Fibroblast of lung (primary cell): ENCODE measurements around the gene PRKCSH. TPM values are rescaled to one million over a fixed set of nuclear protein-coding genes. Genes with fewer than 3 reads are reported as not detected.
"Not testable (repeated sequence)": the region's sequence is repeated elsewhere in the genome, so short reads cannot be mapped to it uniquely, and the experiment has no call there.

Experiments
- DNase-seq, 2 donors: peaks; one replicate each; pipeline versions ENCODE4 v3.0.0 to v3.0.0-alpha.2; 2010; ENCODE audit warnings: low read depth in 2 of 2
- H2AFZ ChIP-seq: 2 replicates; pipeline ENCODE4 v1.5.1; 2012; ENCODE audit warnings: low read length, control low read depth, inconsistent platforms
- H3K27ac ChIP-seq: 2 replicates; pipeline ENCODE4 v1.5.1; 2011; ENCODE audit warnings: low read length, control low read depth; ENCODE audit not compliant: insufficient read depth
- H3K27me3 ChIP-seq: 2 replicates; pipeline ENCODE4 v1.5.1; 2011; ENCODE audit warnings: mild to moderate bottlenecking, low read length; ENCODE audit not compliant: control insufficient read depth, insufficient read depth
- H3K36me3 ChIP-seq: 2 replicates; pipeline ENCODE4 v1.5.1; 2011; ENCODE audit warnings: low read length; ENCODE audit not compliant: control insufficient read depth, insufficient read depth
- H3K4me1 ChIP-seq: 2 replicates; pipeline ENCODE4 v1.5.1; 2011; ENCODE audit warnings: low read length; ENCODE audit not compliant: control insufficient read depth, insufficient read depth; ENCODE audit errors: extremely low read depth
- H3K4me2 ChIP-seq: 2 replicates; pipeline ENCODE4 v1.5.1; 2011; ENCODE audit warnings: low read length, control low read depth; ENCODE audit not compliant: insufficient read depth; ENCODE audit errors: extremely low read depth
- H3K4me3 ChIP-seq, 4 experiments: fragments of 200-600 bp in 1 of 4; sonication (generic) in 1 of 4; replicated peaks in 1 of 4; 2 replicates each; pipeline ENCODE4 v1.5.1; 2011 to 2016; ENCODE audit warnings: low read length in 4 of 4, low read depth in 3 of 4, mild to moderate bottlenecking in 3 of 4, control low read depth in 2 of 4, inconsistent platforms in 1 of 4, mixed read lengths in 1 of 4; ENCODE audit not compliant: insufficient read depth in 1 of 4; ENCODE audit errors: control extremely low read depth in 1 of 4
- H3K79me2 ChIP-seq: 2 replicates; pipeline ENCODE4 v1.5.1; 2012; ENCODE audit warnings: mild to moderate bottlenecking, low read length, inconsistent platforms; ENCODE audit not compliant: control insufficient read depth, insufficient read depth
- H3K9ac ChIP-seq: 2 replicates; pipeline ENCODE4 v1.5.1; 2011; ENCODE audit warnings: mild to moderate bottlenecking, low read length, control low read depth; ENCODE audit not compliant: insufficient read depth
- H3K9me3 ChIP-seq: 2 replicates; pipeline ENCODE4 v1.5.1; 2012; ENCODE audit warnings: low read depth, low read length; ENCODE audit not compliant: control insufficient read depth, insufficient read depth
- H4K20me1 ChIP-seq: 2 replicates; pipeline ENCODE4 v1.5.1; 2011; ENCODE audit warnings: low read length; ENCODE audit not compliant: control insufficient read depth, insufficient read depth; ENCODE audit errors: extremely low read depth
- CTCF ChIP-seq, 2 donors: IDR thresholded peaks in 1 of 2; conservative IDR thresholded peaks in 1 of 2; 1 replicate in 1 of 2; 2 replicates in 1 of 2; pipeline ENCODE4 v1.5.1; 2011 to 2012; ENCODE audit warnings: low read length in 2 of 2, control low read depth in 1 of 2, inconsistent platforms in 1 of 2, low read depth in 1 of 2, mild to moderate bottlenecking in 1 of 2
- EZH2 ChIP-seq: IDR thresholded peaks from 2 replicates; pipeline ENCODE4 v1.5.1; 2012; ENCODE audit warnings: low read length, control low read depth, mild to moderate bottlenecking; ENCODE audit errors: missing control alignments
- polyA plus RNA-seq, 2 donors: library from polyadenylated mRNA; depleted of rRNA in 1 of 2; stranded (reverse) in 1 of 2; unstranded in 1 of 2; fragments of >200 nt; gene quantifications; 2 replicates each; pipeline ENCODE4 v1.2.1, GENCODE V29; 2011 to 2012; ENCODE audit warnings: missing spikeins in 1 of 2
- total RNA-seq: library from RNA; depleted of rRNA; stranded (reverse); fragments of >200 nt; gene quantifications from 2 replicates; pipeline ENCODE4 v1.2.1, GENCODE V29; 2014

Gene PRKCSH
- total and polyA plus RNA-seq, 2 donors (not counting 1 experiment from before 2014, with no cell fraction given) = 117 to 134 TPM

- DNase-seq = no peak
- no peak for TF ChIP-seq EZH2
- H3K4me2 ChIP-seq = no peak overlapping the region
- no peak overlapping the region for H3K4me3 ChIP-seq
- no peaks in the 10 kb centered on the region for H3K4me1 ChIP-seq
- H3K9ac ChIP-seq = no peak overlapping the region
- H3K36me3 ChIP-seq = no peaks in the 10 kb centered on the region
- no peak overlapping the region for H3K27ac ChIP-seq
- H2AFZ ChIP-seq = no peak overlapping the region
- no peaks in the 10 kb centered on the region for H3K79me2 ChIP-seq
- no peaks in the 10 kb centered on the region for H3K9me3 ChIP-seq
- no peaks in the 10 kb centered on the region for H4K20me1 ChIP-seq
- no peaks in the 10 kb centered on the region for H3K27me3 ChIP-seq
Observed at GRCh38 chr19:11464333-11465265, 29.2 kb downstream of the PRKCSH start.

GRCh38 chr19:11465600-11465999, 30.2 kb downstream of the PRKCSH start:
- H3K79me2 ChIP-seq = no peaks in the 10 kb centered on the region
- no peaks in the 10 kb centered on the region for H3K9me3 ChIP-seq
- no peak overlapping the region for H3K27ac ChIP-seq
- H3K4me1 ChIP-seq = no peaks in the 10 kb centered on the region
- no peaks in the 10 kb centered on the region for H3K36me3 ChIP-seq
- H3K27me3 ChIP-seq = no peaks in the 10 kb centered on the region
- no peak overlapping the region for H3K9ac ChIP-seq
- no peaks in the 10 kb centered on the region for H4K20me1 ChIP-seq
- TF ChIP-seq EZH2 (no peak), CTCF (conservative IDR thresholded peaks at IDR 0.05 in 1 of 2, IDR thresholded peaks at IDR 0.05 in 1 of 2; ENCODE audit: low read depth in 1 of 2, low read length in 2 of 2) (no peak)
- no peak for DNase-seq
- H2AFZ ChIP-seq = no peak overlapping the region
- no peak overlapping the region for H3K4me3 ChIP-seq
- H3K4me2 ChIP-seq = no peak overlapping the region

- not testable (repeated sequence) for H3K4me2 ChIP-seq, H3K4me1 ChIP-seq, H3K27me3 ChIP-seq, H3K9ac ChIP-seq, H2AFZ ChIP-seq, H3K36me3 ChIP-seq, H4K20me1 ChIP-seq, DNase-seq, H3K79me2 ChIP-seq, H3K27ac ChIP-seq, H3K9me3 ChIP-seq, H3K4me3 ChIP-seq
Observed at GRCh38 chr19:11468266-11468845, 32.9 kb downstream of the PRKCSH start.

GRCh38 chr19:11473725-11474124, 38.3 kb downstream of the PRKCSH start:
- no peaks in the 10 kb centered on the region for H4K20me1 ChIP-seq
- peaks cover 2% of the 10 kb centered on the region for H3K27me3 ChIP-seq
- no peak for TF ChIP-seq CTCF (conservative IDR thresholded peaks at IDR 0.05 in 1 of 2, IDR thresholded peaks at IDR 0.05 in 1 of 2; ENCODE audit: low read depth in 1 of 2, low read length in 2 of 2)
- TF ChIP-seq EZH2 = no peak
- H3K9me3 ChIP-seq = no peaks in the 10 kb centered on the region
- H3K27ac ChIP-seq = no peak overlapping the region
- H3K9ac ChIP-seq = no peak overlapping the region
- no peaks in the 10 kb centered on the region for H3K79me2 ChIP-seq
- no peak overlapping the region for H3K4me2 ChIP-seq
- H3K36me3 ChIP-seq = no peaks in the 10 kb centered on the region
- H3K4me3 ChIP-seq = no peak overlapping the region
- no peak overlapping the region for H2AFZ ChIP-seq
- no peaks in the 10 kb centered on the region for H3K4me1 ChIP-seq
- DNase-seq = no peak

GRCh38 chr19:11475343-11475742, 39.9 kb downstream of the PRKCSH start:
- H4K20me1 ChIP-seq, H3K27ac ChIP-seq, H3K9ac ChIP-seq, H2AFZ ChIP-seq, H3K36me3 ChIP-seq, H3K79me2 ChIP-seq, H3K4me3 ChIP-seq, H3K9me3 ChIP-seq, DNase-seq, H3K4me2 ChIP-seq, H3K4me1 ChIP-seq: not testable (repeated sequence)
- H3K27me3 ChIP-seq = peaks cover 11% of the 10 kb centered on the region
